NT2/D1 (cell line): Measurements from ENCODE around the gene COQ2.

Source experiments
- SUZ12 ChIP-seq: IDR thresholded peaks from 2 replicates; pipeline ENCODE4 v1.6.1; 2011; ENCODE audit not compliant: insufficient read length, insufficient read depth; ENCODE audit errors: extremely low read depth
- ZNF274 ChIP-seq: IDR thresholded peaks from 2 replicates; pipeline ENCODE4 v1.6.1; 2011; ENCODE audit warnings: mild to moderate bottlenecking, low read depth, low read length

- TF ChIP-seq SUZ12, result no peak
- TF ChIP-seq ZNF274, result no peak
These were observed 1.4 kb downstream of the COQ2 start for GRCh38 chr4:83283181-83283580.
